ENCODE measurements around the gene SOS1. TPM values are rescaled to one million over a fixed set of nuclear protein-coding genes. Genes with fewer than 3 reads are reported as not detected.
A peak's percentile ranks its signal among the peaks of the same experiment; 100 is the strongest.
"Not testable (repeated sequence)": the region's sequence is repeated elsewhere in the genome, so short reads cannot be mapped to it uniquely, and the experiment has no call there.

SOS1 gene
- total RNA-seq, 1 donor from 2014 or later = 8.2 TPM

- TF ChIP-seq, protein P1, sequence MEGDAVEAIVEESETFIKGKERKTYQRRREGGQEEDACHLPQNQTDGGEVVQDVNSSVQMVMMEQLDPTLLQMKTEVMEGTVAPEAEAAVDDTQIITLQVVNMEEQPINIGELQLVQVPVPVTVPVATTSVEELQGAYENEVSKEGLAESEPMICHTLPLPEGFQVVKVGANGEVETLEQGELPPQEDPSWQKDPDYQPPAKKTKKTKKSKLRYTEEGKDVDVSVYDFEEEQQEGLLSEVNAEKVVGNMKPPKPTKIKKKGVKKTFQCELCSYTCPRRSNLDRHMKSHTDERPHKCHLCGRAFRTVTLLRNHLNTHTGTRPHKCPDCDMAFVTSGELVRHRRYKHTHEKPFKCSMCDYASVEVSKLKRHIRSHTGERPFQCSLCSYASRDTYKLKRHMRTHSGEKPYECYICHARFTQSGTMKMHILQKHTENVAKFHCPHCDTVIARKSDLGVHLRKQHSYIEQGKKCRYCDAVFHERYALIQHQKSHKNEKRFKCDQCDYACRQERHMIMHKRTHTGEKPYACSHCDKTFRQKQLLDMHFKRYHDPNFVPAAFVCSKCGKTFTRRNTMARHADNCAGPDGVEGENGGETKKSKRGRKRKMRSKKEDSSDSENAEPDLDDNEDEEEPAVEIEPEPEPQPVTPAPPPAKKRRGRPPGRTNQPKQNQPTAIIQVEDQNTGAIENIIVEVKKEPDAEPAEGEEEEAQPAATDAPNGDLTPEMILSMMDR (IDR thresholded peaks at IDR 0.05; ENCODE audit: insufficient read depth, low read length, severe bottlenecking) = no peak
- Histone ChIP-seq H3K4me3 (ENCODE audit: low read depth, low read length) (no peak overlapping the region), H3K36me3 (ENCODE audit: control insufficient read depth, insufficient read depth, low read length) (no peaks in the 10 kb centered on the region), H3K27me3 (ENCODE audit: control insufficient read depth, insufficient read depth, low read length) (no peaks in the 10 kb centered on the region)
- no peak for DNase-seq (ENCODE audit: low read depth)
- FAIRE-seq = no peak
These were observed 183.3 kb downstream of the SOS1 start for GRCh38 chr2:38937548-38937947.

DNA sequence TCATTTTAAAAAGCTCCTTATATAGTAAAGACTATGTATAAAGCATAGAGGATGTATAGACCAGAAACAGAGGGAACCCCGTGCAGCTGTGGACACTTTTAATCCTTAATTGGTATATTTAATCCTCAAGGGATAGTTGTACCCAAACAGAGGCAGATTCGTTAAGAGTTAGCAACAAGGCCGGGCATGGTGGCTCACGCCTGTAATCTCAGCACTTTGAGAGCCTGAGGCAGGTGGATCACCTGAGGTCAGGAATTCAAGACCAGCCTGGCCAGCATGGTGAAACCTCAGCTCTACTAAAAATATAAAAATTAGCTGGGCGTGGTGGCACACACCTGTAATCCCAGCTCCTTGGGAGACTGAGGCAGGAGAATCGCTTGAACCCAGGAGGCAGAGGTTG is 184.3 kb downstream of the SOS1 start:
- not testable (repeated sequence) for H3K27me3 ChIP-seq (ENCODE audit: control insufficient read depth, insufficient read depth, low read length); H3K36me3 ChIP-seq (ENCODE audit: control insufficient read depth, insufficient read depth, low read length); H3K4me3 ChIP-seq (ENCODE audit: low read depth, low read length); FAIRE-seq; DNase-seq (ENCODE audit: low read depth)

- H3K36me3 ChIP-seq (ENCODE audit: control insufficient read depth, insufficient read depth, low read length) = no peaks in the 10 kb centered on the region
- no peak for FAIRE-seq
- H3K4me3 ChIP-seq (ENCODE audit: low read depth, low read length) = no peak overlapping the region
- TF ChIP-seq, protein P1 (IDR thresholded peaks at IDR 0.05; ENCODE audit: insufficient read depth, low read length, severe bottlenecking) = no peak
- no peaks in the 10 kb centered on the region for H3K27me3 ChIP-seq (ENCODE audit: control insufficient read depth, insufficient read depth, low read length)
- peak; percentile 51 for DNase-seq (ENCODE audit: low read depth)
These were observed 185.2 kb downstream of the SOS1 start for GRCh38 chr2:38935568-38936172.

- TF ChIP-seq, protein P1 (IDR thresholded peaks at IDR 0.05; ENCODE audit: insufficient read depth, low read length, severe bottlenecking) = no peak
- Histone ChIP-seq H3K4me3 (ENCODE audit: low read depth, low read length) (no peak overlapping the region), H3K27me3 (ENCODE audit: control insufficient read depth, insufficient read depth, low read length) (no peaks in the 10 kb centered on the region), H3K36me3 (ENCODE audit: control insufficient read depth, insufficient read depth, low read length) (no peaks in the 10 kb centered on the region)
- FAIRE-seq (no peak), DNase-seq (ENCODE audit: low read depth) (no peak)
These were observed 186.1 kb downstream of the SOS1 start for GRCh38 chr2:38934742-38935141.

GRCh38 chr2:38933653-38934052 is 187.2 kb downstream of the SOS1 start:
- Histone ChIP-seq H3K27me3 (ENCODE audit: control insufficient read depth, insufficient read depth, low read length) (no peaks in the 10 kb centered on the region), H3K4me3 (ENCODE audit: low read depth, low read length) (no peak overlapping the region), H3K36me3 (ENCODE audit: control insufficient read depth, insufficient read depth, low read length) (no peaks in the 10 kb centered on the region)
- TF ChIP-seq, protein P1 (IDR thresholded peaks at IDR 0.05; ENCODE audit: insufficient read depth, low read length, severe bottlenecking) = no peak
- FAIRE-seq = no peak
- DNase-seq (ENCODE audit: low read depth) = no peak

- DNase-seq (ENCODE audit: low read depth) (no peak), FAIRE-seq (no peak)
- Histone ChIP-seq H3K4me3 (ENCODE audit: low read depth, low read length) (no peak overlapping the region), H3K27me3 (ENCODE audit: control insufficient read depth, insufficient read depth, low read length) (no peaks in the 10 kb centered on the region), H3K36me3 (ENCODE audit: control insufficient read depth, insufficient read depth, low read length) (no peaks in the 10 kb centered on the region)
- TF ChIP-seq, protein P1 (IDR thresholded peaks at IDR 0.05; ENCODE audit: insufficient read depth, low read length, severe bottlenecking) = no peak
These were observed 188.3 kb downstream of the SOS1 start for GRCh38 chr2:38932586-38932985.

Other genes with a start within 250 kb of the SOS1 start
- gene DHX57, start 245.1 kb downstream of the SOS1 start, total RNA-seq = 10.5 and 14.6 TPM in 2 replicates
- 3.9 and 10.4 TPM in 2 replicates for gene MORN2, start 245.1 kb downstream of the SOS1 start, total RNA-seq
- 0.26 and 0.38 TPM in 2 replicates for gene ARHGEF33, start 231.2 kb downstream of the SOS1 start, total RNA-seq
- gene CDKL4, start 122.9 kb upstream of the SOS1 start, total RNA-seq = 0.13 and 0.26 TPM in 2 replicates